H1 (cell line): ENCODE data around the gene CTIF. TPM values are rescaled to one million over a fixed set of nuclear protein-coding genes. Genes with fewer than 3 reads are reported as not detected.

Source experiments
- CTCF ChIA-PET: fragments of 300-600 bp; sonication (Branson Sonifier 250); formaldehyde crosslinking; loops from one replicate; lab custom pipeline; 2021; ENCODE audit not compliant: partially characterized antibody; lab: Charles Lee
- POLR2A ChIA-PET: fragments of 300-600 bp; sonication (Branson Sonifier 250); formaldehyde crosslinking; loops from one replicate; lab custom pipeline; 2021; ENCODE audit warnings: inconsistent platforms; ENCODE audit not compliant: partially characterized antibody; lab: Charles Lee
- DNase-seq, 2 experiments: peaks; one replicate each; pipeline versions ENCODE4 v3.0.0 to v3.0.0-alpha.2; 2010 to 2022; ENCODE audit warnings: low spot score in 2 of 2, low read depth in 1 of 2, mixed read lengths in 1 of 2
- FAIRE-seq: peaks from 2 replicates; lab custom pipeline; 2011; peaks lifted over from hg19 to GRCh38; lab: Jason Lieb, UNC
- H2AFZ ChIP-seq: 2 replicates; pipeline ENCODE4 v1.8.1; 2012; ENCODE audit warnings: low read length, inconsistent platforms
- H2AK5ac ChIP-seq: 2 replicates; pipeline ENCODE4 v1.6.1; 2013; ENCODE audit warnings: low read depth, low read length
- H2BK120ac ChIP-seq: replicated peaks from 2 replicates; pipeline ENCODE3; 2013; ENCODE audit warnings: low read depth, low read length, inconsistent platforms
- H2BK12ac ChIP-seq: 2 replicates; pipeline ENCODE4 v1.6.1; 2013; ENCODE audit warnings: low read depth, low read length
- H2BK15ac ChIP-seq: 2 replicates; pipeline ENCODE4 v1.6.1; 2013; ENCODE audit warnings: low read length
- H2BK20ac ChIP-seq: 2 replicates; pipeline ENCODE4 v1.6.1; 2013; ENCODE audit warnings: low read length
- H2BK5ac ChIP-seq: 2 replicates; pipeline ENCODE4 v1.6.1; 2013; ENCODE audit warnings: low read depth, low read length
- H3K14ac ChIP-seq: 2 replicates; pipeline ENCODE4 v1.6.1; 2013; ENCODE audit warnings: inconsistent platforms; ENCODE audit not compliant: insufficient read length
- H3K18ac ChIP-seq: 2 replicates; pipeline ENCODE4 v1.6.1; 2013; ENCODE audit warnings: low read length; ENCODE audit errors: extremely low read depth
- H3K23ac ChIP-seq: 2 replicates; pipeline ENCODE4 v1.6.1; 2013; ENCODE audit warnings: inconsistent platforms; ENCODE audit not compliant: insufficient read length
- H3K23me2 ChIP-seq: 2 replicates; pipeline ENCODE4 v1.6.1; 2013; ENCODE audit warnings: low read depth, low read length
- H3K27ac ChIP-seq: 2 replicates; pipeline ENCODE4 v1.6.1; 2011; ENCODE audit warnings: low read depth, low read length, inconsistent platforms
- H3K27me3 ChIP-seq, 4 experiments: replicated peaks in 1 of 4; 1 replicate in 1 of 4; 2 replicates in 3 of 4; pipeline versions ENCODE4 v1.6.1 to v1.8.1; 2011 to 2013; ENCODE audit warnings: low read length in 3 of 4, mild to moderate bottlenecking in 3 of 4, inconsistent platforms in 2 of 4, mixed read lengths in 2 of 4, moderate library complexity in 1 of 4; ENCODE audit not compliant: control insufficient read depth in 3 of 4, insufficient read depth in 3 of 4; ENCODE audit errors: extremely low read depth in 1 of 4
- H3K36me3 ChIP-seq, 4 experiments: 2 replicates each; pipeline versions ENCODE4 v1.6.1 to v1.8.1; 2011 to 2013; ENCODE audit warnings: mild to moderate bottlenecking in 4 of 4, low read length in 3 of 4, moderate library complexity in 2 of 4, control low read depth in 1 of 4, inconsistent platforms in 1 of 4; ENCODE audit not compliant: insufficient read depth in 4 of 4, control insufficient read depth in 2 of 4
- H3K4ac ChIP-seq: replicated peaks from 2 replicates; pipeline ENCODE3; 2013; ENCODE audit warnings: low read length, low read depth, mixed read lengths, inconsistent platforms; ENCODE audit not compliant: insufficient read length
- H3K4me1 ChIP-seq, 4 experiments: replicated peaks in 1 of 4; 1 replicate in 1 of 4; 2 replicates in 3 of 4; pipeline versions ENCODE4 v1.6.1 to v1.8.1; 2011 to 2013; ENCODE audit warnings: low read length in 3 of 4, inconsistent platforms in 2 of 4, mixed read lengths in 1 of 4; ENCODE audit not compliant: insufficient read depth in 4 of 4, control insufficient read depth in 3 of 4
- H3K4me2 ChIP-seq, 2 experiments: 2 replicates each; pipeline versions ENCODE4 v1.6.1 to v1.8.1; 2011 to 2013; ENCODE audit warnings: low read depth in 2 of 2, low read length in 2 of 2, control low read depth in 1 of 2, inconsistent platforms in 1 of 2, mild to moderate bottlenecking in 1 of 2; ENCODE audit not compliant: insufficient read depth in 1 of 2
- H3K4me3 ChIP-seq, 4 experiments: fragments of 200-600, 300-600 bp in 1 of 4; sonication (generic), shearing (Covaris generic), sonication (Bioruptor Twin) in 1 of 4; 2 replicates each; pipeline versions ENCODE4 v1.5.1 to v1.8.1; 2011 to 2016; ENCODE audit warnings: low read length in 4 of 4, low read depth in 3 of 4, control low read depth in 2 of 4, inconsistent platforms in 2 of 4, mild to moderate bottlenecking in 2 of 4, mixed read lengths in 1 of 4, moderate library complexity in 1 of 4; ENCODE audit not compliant: insufficient read depth in 2 of 4; ENCODE audit errors: extremely low read depth in 1 of 4
- H3K56ac ChIP-seq: replicated peaks from 2 replicates; pipeline ENCODE3; 2013; ENCODE audit warnings: low read depth, mild to moderate bottlenecking, mixed read lengths, low read length, inconsistent platforms; ENCODE audit not compliant: insufficient read length
- H3K79me1 ChIP-seq: 2 replicates; pipeline ENCODE4 v1.6.1; 2013; ENCODE audit warnings: low read depth, low read length, control low read depth
- H3K79me2 ChIP-seq, 2 experiments: 2 replicates each; pipeline versions ENCODE4 v1.6.1 to v1.8.1; 2012 to 2013; ENCODE audit warnings: low read length in 2 of 2, mild to moderate bottlenecking in 2 of 2, inconsistent platforms in 1 of 2; ENCODE audit not compliant: insufficient read depth in 2 of 2, control insufficient read depth in 1 of 2
- H3K9ac ChIP-seq, 4 experiments: replicated peaks in 1 of 4; 1 replicate in 1 of 4; 2 replicates in 3 of 4; pipeline versions ENCODE4 v1.6.1 to v1.8.1; 2011 to 2013; ENCODE audit warnings: low read depth in 3 of 4, low read length in 3 of 4, control low read depth in 2 of 4, mild to moderate bottlenecking in 2 of 4, moderate library complexity in 2 of 4, inconsistent platforms in 1 of 4; ENCODE audit errors: extremely low read depth in 1 of 4
- H3K9me3 ChIP-seq, 2 experiments: 2 replicates each; pipeline versions ENCODE4 v1.6.1 to v1.8.1; 2012 to 2013; ENCODE audit warnings: mild to moderate bottlenecking in 2 of 2, moderate library complexity in 2 of 2, control low read depth in 1 of 2, inconsistent platforms in 1 of 2, low read depth in 1 of 2, low read length in 1 of 2, mixed read lengths in 1 of 2; ENCODE audit not compliant: insufficient read depth in 2 of 2
- H4K20me1 ChIP-seq, 2 experiments: replicated peaks in 1 of 2; 2 replicates each; pipeline versions ENCODE3 to v1.8.1; 2011 to 2013; ENCODE audit warnings: inconsistent platforms in 2 of 2, low read length in 2 of 2, mild to moderate bottlenecking in 1 of 2; ENCODE audit not compliant: insufficient read depth in 2 of 2, control insufficient read depth in 1 of 2
- H4K5ac ChIP-seq: 2 replicates; pipeline ENCODE4 v1.6.1; 2013; ENCODE audit warnings: low read length, low read depth, mixed read lengths, inconsistent platforms; ENCODE audit not compliant: insufficient read length
- H4K8ac ChIP-seq: 2 replicates; pipeline ENCODE4 v1.8.0; 2013; ENCODE audit warnings: mild to moderate bottlenecking, moderate library complexity, low read length, inconsistent platforms; ENCODE audit not compliant: insufficient read depth; ENCODE audit errors: extremely low read depth
- H4K91ac ChIP-seq: replicated peaks from 2 replicates; pipeline ENCODE3; 2013; ENCODE audit warnings: low read length, mixed read lengths, inconsistent platforms; ENCODE audit not compliant: insufficient read length
- ASH2L ChIP-seq: fragments of 200-600, 300-600 bp; sonication (generic); IDR thresholded peaks from one replicate; pipeline ENCODE4 v1.7.1; 2017; ENCODE audit warnings: low read length
- CHD2 ChIP-seq: IDR thresholded peaks from 2 replicates; pipeline ENCODE4 v1.6.1; 2012; ENCODE audit warnings: low read length, improper control_type of control experiment
- EGR1 ChIP-seq: IDR thresholded peaks from 2 replicates; pipeline ENCODE4 v1.6.1; 2011; ENCODE audit warnings: low read depth, low read length, borderline replicate concordance
- KDM1A ChIP-seq: fragments of 200-600, 300-600 bp; sonication (generic); IDR thresholded peaks from 2 replicates; pipeline ENCODE4 v1.7.1; 2016; ENCODE audit warnings: mild to moderate bottlenecking, low read length, borderline replicate concordance
- KDM5A ChIP-seq: fragments of 200-600 bp; IDR thresholded peaks from 2 replicates; pipeline ENCODE4 v1.7.1; 2012; ENCODE audit warnings: mild to moderate bottlenecking, low read length, inconsistent platforms, mixed read lengths
- MAX ChIP-seq: IDR thresholded peaks from 2 replicates; pipeline ENCODE4 v1.6.1; 2012; ENCODE audit warnings: inconsistent platforms
- RNF2 ChIP-seq: fragments of 200-900, 300-1000 bp; sonication (generic); IDR thresholded peaks from 2 replicates; pipeline ENCODE4 v1.7.1; 2016; ENCODE audit warnings: borderline replicate concordance, low read depth, mild to moderate bottlenecking, antibody characterized with exemption, low read length; ENCODE audit not compliant: poor library complexity, severe bottlenecking; ENCODE audit errors: missing control alignments
- SAP30 ChIP-seq: fragments of 300-600 bp; sonication (generic); IDR thresholded peaks from 2 replicates; pipeline ENCODE4 v1.7.1; 2012; ENCODE audit warnings: low read length, moderate library complexity, mild to moderate bottlenecking, inconsistent platforms; ENCODE audit not compliant: insufficient read depth, insufficient replicate concordance
- SIN3A ChIP-seq, 2 experiments: IDR thresholded peaks in 1 of 2; conservative IDR thresholded peaks in 1 of 2; 2 replicates each; pipeline ENCODE4 v1.6.1; 2011 to 2012; ENCODE audit warnings: low read length in 2 of 2, improper control_type of control experiment in 1 of 2, low read depth in 1 of 2, mild to moderate bottlenecking in 1 of 2
- TEAD4 ChIP-seq: IDR thresholded peaks from 2 replicates; pipeline ENCODE4 v1.6.1; 2012; ENCODE audit warnings: low read depth, low read length, inconsistent platforms, mixed read lengths
- WGBS, 2 experiments: shearing (Covaris generic) in 1 of 2; methylation state at CpG; one replicate each; pipeline versions ENCODE4 v1.1.6 to v1.1.7; 2013 to 2015; ENCODE audit warnings: low lambda C conversion rate in 2 of 2, mixed read lengths in 2 of 2, inconsistent platforms in 1 of 2, low coverage in 1 of 2, missing lambda C conversion rate in 1 of 2; ENCODE audit not compliant: insufficient replicate concordance in 2 of 2, insufficient coverage in 1 of 2, insufficient read length in 1 of 2; ENCODE audit errors: extremely low coverage in 1 of 2, missing lambda C conversion rate in 1 of 2; 5-methylcytosine and 5-hydroxymethylcytosine counted together
- polyA plus RNA-seq, 7 experiments: library from polyadenylated mRNA; depleted of rRNA in 3 of 7; stranded (reverse) in 5 of 7; unstranded in 2 of 7; fragments of >200 nt in 5 of 7; fragments of 200-250 nt in 2 of 7; gene quantifications; 1 replicate in 5 of 7; 2 replicates in 1 of 7; 4 replicates in 1 of 7; pipeline versions ENCODE4 v1.2.1 to v1.2.3, GENCODE V29; 2011 to 2013; ENCODE audit warnings: missing spikeins in 2 of 7, mixed read lengths in 2 of 7
- total RNA-seq: library from RNA; stranded (reverse); fragmentation: NEBNext Ultra II Directional; extraction: Animal tissue kit (Norgen Biotek cat#: 25700); gene quantifications from 2 replicates; pipeline ENCODE4 v1.2.1, GENCODE V29; 2021
- TF ChIP-seq, protein P1 (sequence below): IDR thresholded peaks from 2 replicates; pipeline ENCODE4 v1.6.1; 2012; ENCODE audit warnings: low read length, inconsistent platforms

CTIF gene
- total and polyA plus RNA-seq, 2 of the 8 experiments (the other 6 are each of a cell fraction or from before 2014, with no cell fraction given) = 9.0 to 17.8 TPM

DNA sequence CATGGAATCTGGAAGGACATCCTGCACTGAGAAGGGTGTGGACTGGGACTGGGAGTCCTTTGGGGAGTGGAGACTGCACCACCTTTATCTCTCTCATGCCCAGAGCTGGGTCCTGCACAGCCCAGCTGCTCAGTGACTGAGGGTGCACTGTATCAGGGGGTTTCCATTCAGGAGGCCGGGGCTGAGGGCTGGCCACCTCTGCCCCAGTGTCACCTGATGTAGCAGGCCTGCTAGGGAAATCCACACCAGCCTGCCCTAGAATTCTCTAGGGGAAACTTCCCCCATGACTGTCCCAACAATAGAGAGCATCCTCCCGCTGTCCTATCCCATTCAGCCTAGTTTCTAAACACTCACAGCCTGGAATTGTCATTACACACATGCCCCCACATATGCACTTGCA, 116.7 kb downstream of the CTIF start:
- no peak overlapping the region; the same call in 1 of the 2 replicates for H3K18ac ChIP-seq
- POLR2A ChIA-PET = no interaction called here
- H4K91ac ChIP-seq = no peak overlapping the region
- H2BK120ac ChIP-seq = no peak overlapping the region
- peaks cover 4% of the 10 kb centered on the region for H3K23me2 ChIP-seq
- H3K9me3 ChIP-seq = peaks cover 4 to 5% of the 10 kb centered on the region in 2 experiments; a peak in 3 of 4 replicates
- no peak overlapping the region for H3K4me2 ChIP-seq
- no peak overlapping the region for H3K56ac ChIP-seq
- H3K4me3 ChIP-seq = no peak overlapping the region
- H2BK12ac ChIP-seq = no peak overlapping the region
- peaks cover 0 to 8% of the 10 kb centered on the region in 2 experiments for H4K20me1 ChIP-seq
- DNase-seq = no peak
- H2AK5ac ChIP-seq = no peak overlapping the region
- H4K5ac ChIP-seq = no peak overlapping the region
- no peak overlapping the region for H2AFZ ChIP-seq
- no peaks in the 10 kb centered on the region for H3K27me3 ChIP-seq
- WGBS, 2 experiments = 100% methylated on average over 2 of the region's 2 CpGs; no CpG with 5 or more reads in 1 of the 2 experiments
- H3K4ac ChIP-seq = no peak overlapping the region
- CTCF ChIA-PET = interaction anchor here (0.6 to 1.5 kb wide), 4 partner anchors 9 to 664 kb away, joined by 3 to 6 read pairs (median 5); no protein-coding TSS in a partner anchor
- no peak for FAIRE-seq
- H2BK15ac ChIP-seq = no peak overlapping the region
- no peak overlapping the region for H3K9ac ChIP-seq
- no peaks in the 10 kb centered on the region for H3K79me1 ChIP-seq
- H3K27ac ChIP-seq = no peak overlapping the region
- H3K36me3 ChIP-seq = no peaks in the 10 kb centered on the region; a peak in 1 of 8 replicates
- H3K23ac ChIP-seq = no peak overlapping the region
- peaks cover 0 to 2% (median 0%) of the 10 kb centered on the region in 4 experiments; a peak in 1 of 7 replicates for H3K4me1 ChIP-seq
- H4K8ac ChIP-seq = no peak overlapping the region
- H3K14ac ChIP-seq = no peak overlapping the region
- H3K79me2 ChIP-seq = peaks cover 0 to 5% of the 10 kb centered on the region in 2 experiments; a peak in 1 of 4 replicates
- H2BK20ac ChIP-seq = no peak overlapping the region
- no peak overlapping the region for H2BK5ac ChIP-seq
- TF ChIP-seq TEAD4 = no peak
- TF ChIP-seq RNF2 = no peak
- no peak for TF ChIP-seq ASH2L
- no peak for TF ChIP-seq EGR1
- no peak for TF ChIP-seq KDM1A
- TF ChIP-seq CHD2 = no peak
- TF ChIP-seq SAP30 = no peak
- TF ChIP-seq KDM5A = no peak
- no peak for TF ChIP-seq SIN3A (conservative IDR thresholded peaks at IDR 0.05 in 1 of 2, IDR thresholded peaks at IDR 0.05 in 1 of 2; ENCODE audit: low read depth in 1 of 2, low read length in 2 of 2)
- TF ChIP-seq MAX = no peak
- TF ChIP-seq, protein P1, sequence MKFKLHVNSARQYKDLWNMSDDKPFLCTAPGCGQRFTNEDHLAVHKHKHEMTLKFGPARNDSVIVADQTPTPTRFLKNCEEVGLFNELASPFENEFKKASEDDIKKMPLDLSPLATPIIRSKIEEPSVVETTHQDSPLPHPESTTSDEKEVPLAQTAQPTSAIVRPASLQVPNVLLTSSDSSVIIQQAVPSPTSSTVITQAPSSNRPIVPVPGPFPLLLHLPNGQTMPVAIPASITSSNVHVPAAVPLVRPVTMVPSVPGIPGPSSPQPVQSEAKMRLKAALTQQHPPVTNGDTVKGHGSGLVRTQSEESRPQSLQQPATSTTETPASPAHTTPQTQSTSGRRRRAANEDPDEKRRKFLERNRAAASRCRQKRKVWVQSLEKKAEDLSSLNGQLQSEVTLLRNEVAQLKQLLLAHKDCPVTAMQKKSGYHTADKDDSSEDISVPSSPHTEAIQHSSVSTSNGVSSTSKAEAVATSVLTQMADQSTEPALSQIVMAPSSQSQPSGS = no peak
